GM12878 (cell line): Measurements from ENCODE around the gene FTMT. TPM values are rescaled to one million over a fixed set of nuclear protein-coding genes. Genes with fewer than 3 reads are reported as not detected.

ENCODE experiments used
- ATAC-seq: fragments of 200-7000 bp; cut with Tn5 transposase; 3 replicates; pipeline ENCODE4 v1.9.1; 2020; ENCODE audit warnings: mild to moderate bottlenecking, moderate library complexity
- BruUV-seq: library from RNA; stranded (reverse); fragments of 400-500 nt; replicated peaks from 2 replicates; lab custom pipeline; 2021; lab: Mats Ljungman, UMichigan
- CTCF ChIA-PET: fragments of 300-600 bp; sonication (Branson Sonifier 250); formaldehyde crosslinking; extraction: SDS; loops from one replicate; lab custom pipeline; 2021; ENCODE audit warnings: inconsistent platforms; lab: Yijun Ruan, JAX
- POLR2A ChIA-PET: fragments of 350-600 bp; formaldehyde crosslinking; extraction: SDS; loops from one replicate; lab custom pipeline; 2021; ENCODE audit warnings: inconsistent platforms; lab: Charles Lee
- RAD21 ChIA-PET: fragments of 300-600 bp; sonication (Branson Sonifier 250); formaldehyde crosslinking; loops from one replicate; lab custom pipeline; 2023; ENCODE audit warnings: antibody characterized with exemption; ENCODE audit not compliant: unreplicated experiment; lab: Charles Lee
- SMC1A ChIA-PET: fragments of 300-600 bp; sonication (Branson Sonifier 250); formaldehyde crosslinking; loops from one replicate; lab custom pipeline; 2023; ENCODE audit not compliant: unreplicated experiment, uncharacterized antibody; lab: Charles Lee
- DNase-seq: peaks from one replicate; pipeline ENCODE4 v3.0.0-alpha.2; 2011; ENCODE audit warnings: low read depth, low spot score
- FAIRE-seq: peaks from 3 replicates; lab custom pipeline; 2011; peaks lifted over from hg19 to GRCh38; lab: Jason Lieb, UNC
- H2AFZ ChIP-seq: 2 replicates; pipeline ENCODE4 v1.6.0; 2011; ENCODE audit warnings: low read depth, low read length, control low read depth; ENCODE audit not compliant: control insufficient read depth
- H3K27ac ChIP-seq: 2 replicates; pipeline ENCODE4 v1.5.1; 2011; ENCODE audit warnings: control low read depth; ENCODE audit not compliant: control insufficient read depth, insufficient read depth
- H3K27me3 ChIP-seq, 2 experiments: replicated peaks in 1 of 2; 2 replicates each; pipeline versions ENCODE4 v1.6.0 to v1.6.1; 2011; ENCODE audit warnings: low read length in 1 of 2; ENCODE audit not compliant: control insufficient read depth in 2 of 2, insufficient read depth in 2 of 2
- H3K36me3 ChIP-seq, 2 experiments: 2 replicates each; pipeline ENCODE4 v1.5.1; 2011; ENCODE audit warnings: low read length in 1 of 2; ENCODE audit not compliant: control insufficient read depth in 2 of 2, insufficient read depth in 2 of 2
- H3K4me1 ChIP-seq: 2 replicates; pipeline ENCODE4 v1.6.1; 2011; ENCODE audit warnings: mild to moderate bottlenecking, low read length, moderate library complexity, mixed read lengths; ENCODE audit not compliant: control insufficient read depth, insufficient read depth
- H3K4me2 ChIP-seq: 2 replicates; pipeline ENCODE4 v1.6.0; 2011; ENCODE audit warnings: control low read depth; ENCODE audit not compliant: control insufficient read depth, insufficient read depth
- H3K4me3 ChIP-seq: fragments of 200-600 bp; sonication (generic); 2 replicates; pipeline ENCODE4 v1.5.1; 2016
- H3K79me2 ChIP-seq: 2 replicates; pipeline ENCODE4 v1.6.0; 2011; ENCODE audit warnings: low read length; ENCODE audit not compliant: control insufficient read depth, insufficient read depth
- H3K9ac ChIP-seq: 2 replicates; pipeline ENCODE4 v1.8.0; 2011; ENCODE audit warnings: low read length, control low read depth, mixed read lengths; ENCODE audit not compliant: control insufficient read depth, insufficient read depth
- H3K9me3 ChIP-seq: replicated peaks from 3 replicates; pipeline ENCODE4 v1.5.1; 2011; ENCODE audit warnings: mild to moderate bottlenecking, low read length; ENCODE audit not compliant: control insufficient read depth, insufficient read depth
- H4K20me1 ChIP-seq: 2 replicates; pipeline ENCODE4 v1.6.0; 2011; ENCODE audit not compliant: control insufficient read depth, insufficient read depth
- ASH2L ChIP-seq: fragments of 300-600, 200-600 bp; sonication (generic); IDR thresholded peaks from 2 replicates; pipeline ENCODE4 v1.6.1; 2017; ENCODE audit warnings: low read depth, mild to moderate bottlenecking, borderline replicate concordance
- CBFB ChIP-seq: IDR thresholded peaks from 2 replicates; pipeline ENCODE4 v1.6.1; 2016; ENCODE audit warnings: antibody characterized with exemption, low read depth
- EGR1 ChIP-seq, 2 experiments: IDR thresholded peaks; 1 replicate in 1 of 2; 2 replicates in 1 of 2; pipeline ENCODE4 v1.6.1; 2011 to 2012; ENCODE audit warnings: low read depth in 2 of 2, low read length in 2 of 2, borderline replicate concordance in 1 of 2, mild to moderate bottlenecking in 1 of 2, moderate library complexity in 1 of 2
- EZH2 ChIP-seq: IDR thresholded peaks from 2 replicates; pipeline ENCODE4 v1.6.1; 2012; ENCODE audit warnings: low read depth, mild to moderate bottlenecking, control low read depth, inconsistent platforms, low read length, borderline replicate concordance; ENCODE audit not compliant: control insufficient read depth
- FOXM1 ChIP-seq: IDR thresholded peaks from 2 replicates; pipeline ENCODE4 v1.6.1; 2012; ENCODE audit warnings: low read depth, mild to moderate bottlenecking, inconsistent platforms, low read length, moderate library complexity
- NFYB ChIP-seq: IDR thresholded peaks from 2 replicates; pipeline ENCODE4 v1.6.1; 2011; ENCODE audit warnings: low read depth, mild to moderate bottlenecking, low read length, improper control_type of control experiment, moderate library complexity; ENCODE audit not compliant: insufficient read depth
- NR2C1 ChIP-seq: fragments of 450-650 bp; IDR thresholded peaks from 2 replicates; pipeline ENCODE4 v1.6.1; 2017; ENCODE audit warnings: antibody characterized with exemption, mild to moderate bottlenecking, moderate library complexity
- PAX8 ChIP-seq: fragments of 450-650 bp; IDR thresholded peaks from 2 replicates; pipeline ENCODE4 v1.6.1; 2017; ENCODE audit warnings: mild to moderate bottlenecking, moderate library complexity
- POLR2AphosphoS5 ChIP-seq: IDR thresholded peaks from 2 replicates; pipeline ENCODE4 v1.6.1; 2011; ENCODE audit warnings: mild to moderate bottlenecking, low read length, inconsistent platforms
- RAD21 ChIP-seq: IDR thresholded peaks from 2 replicates; pipeline ENCODE4 v1.6.1; 2011; ENCODE audit warnings: mild to moderate bottlenecking, low read depth, low read length, moderate library complexity; ENCODE audit not compliant: insufficient read depth
- STAT1 ChIP-seq: fragments of 450-650 bp; conservative IDR thresholded peaks from 2 replicates; pipeline ENCODE4 v1.6.1; 2014; ENCODE audit warnings: antibody characterized with exemption, mild to moderate bottlenecking
- ZNF207 ChIP-seq: fragments of 450-650 bp; IDR thresholded peaks from 2 replicates; pipeline ENCODE4 v1.6.1; 2014; ENCODE audit warnings: antibody characterized with exemption, mild to moderate bottlenecking, borderline replicate concordance
- ZNF24 ChIP-seq: fragments of 450-650 bp; IDR thresholded peaks from 2 replicates; pipeline ENCODE4 v1.6.1; 2017; ENCODE audit warnings: antibody characterized with exemption, mild to moderate bottlenecking
- ZNF384 ChIP-seq: IDR thresholded peaks from 2 replicates; pipeline ENCODE4 v1.6.1; 2012; ENCODE audit warnings: low read depth, mild to moderate bottlenecking, low read length, improper control_type of control experiment, borderline replicate concordance
- whole genome bisulfite sequencing: methylation state at CpG from one replicate; pipeline ENCODE4 v1.1.6; 2016; ENCODE audit warnings: low lambda C conversion rate; ENCODE audit not compliant: insufficient replicate concordance, insufficient coverage; ENCODE audit errors: missing lambda C conversion rate; 5-methylcytosine and 5-hydroxymethylcytosine counted together
- in situ Hi-C: fragments of 300-500 bp; cut with MboI; formaldehyde crosslinking; loops from 9 replicates; pipeline ENCODE4 v1.14.3; 2018; ENCODE audit warnings: mixed read lengths
- intact Hi-C: fragments of 100-400 bp; cut with micrococcal nuclease; formaldehyde crosslinking; loops from one replicate; pipeline ENCODE4 v1.14.2; 2022; ENCODE audit not compliant: unreplicated experiment
- polyA plus RNA-seq, 11 experiments: library from polyadenylated mRNA; depleted of rRNA in 4 of 11; unstranded in 6 of 11; stranded (reverse) in 5 of 11; fragments of >200 nt; fragmentation: Nextera tagmentation in 4 of 11; fragmentation: Illumina TruSeq in 1 of 11; extraction: Ambion mirVana in 4 of 11; extraction: Trizol in 1 of 11; gene quantifications; 1 replicate in 1 of 11; 2 replicates in 10 of 11; pipeline versions ENCODE4 v1.2.1 to v1.2.3, GENCODE V29; 2011 to 2016; ENCODE audit warnings: inconsistent platforms in 2 of 11, missing spikeins in 2 of 11, low read depth in 1 of 11
- total RNA-seq, 4 experiments: library from RNA; depleted of rRNA in 3 of 4; stranded (reverse); fragments of >200 nt in 3 of 4; fragmentation: Illumina TruSeq in 1 of 4; extraction: Trizol in 1 of 4; gene quantifications; 2 replicates each; pipeline versions ENCODE4 v1.2.1 to v1.2.3, GENCODE V29; 2013 to 2021
- TF ChIP-seq, protein P1 (sequence below): fragments of 450-650 bp; IDR thresholded peaks from 2 replicates; pipeline ENCODE4 v1.6.1; 2016; ENCODE audit warnings: mild to moderate bottlenecking, moderate library complexity, borderline replicate concordance
- TF ChIP-seq, protein P2 (sequence below): IDR thresholded peaks from 2 replicates; pipeline ENCODE4 v1.6.1; 2011; ENCODE audit warnings: low read depth, low read length, improper control_type of control experiment, borderline replicate concordance
- TF ChIP-seq, protein P3 (sequence below): fragments of 450-650 bp; IDR thresholded peaks from 2 replicates; pipeline ENCODE4 v1.6.1; 2017; ENCODE audit warnings: mild to moderate bottlenecking, low read depth, inconsistent platforms; ENCODE audit not compliant: poor library complexity, severe bottlenecking

The FTMT gene
- total and polyA plus RNA-seq, 10 of the 15 experiments (the other 5 are each of a cell fraction or from before 2014, with no cell fraction given) = not detected

DNA sequence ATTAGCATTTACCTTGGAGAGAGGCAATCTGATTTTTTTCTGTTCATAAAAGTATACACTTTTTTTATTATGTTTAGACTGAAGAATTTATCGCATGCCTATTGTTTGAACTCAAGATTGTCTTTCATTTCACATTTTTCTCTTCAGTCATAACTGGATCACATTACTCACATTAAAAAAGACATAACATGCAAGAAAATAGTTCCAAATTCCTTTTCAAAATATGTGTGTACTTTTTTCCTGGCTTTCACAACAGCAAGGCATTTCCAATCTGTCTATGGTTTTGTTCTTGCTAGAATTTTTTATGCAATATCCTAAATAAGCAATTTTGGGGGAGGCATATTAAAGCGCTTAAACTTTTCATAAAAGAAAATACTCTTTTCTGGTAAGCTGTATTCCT lies 21.2 kb downstream of the FTMT start (continued):
- TF ChIP-seq, protein P1, sequence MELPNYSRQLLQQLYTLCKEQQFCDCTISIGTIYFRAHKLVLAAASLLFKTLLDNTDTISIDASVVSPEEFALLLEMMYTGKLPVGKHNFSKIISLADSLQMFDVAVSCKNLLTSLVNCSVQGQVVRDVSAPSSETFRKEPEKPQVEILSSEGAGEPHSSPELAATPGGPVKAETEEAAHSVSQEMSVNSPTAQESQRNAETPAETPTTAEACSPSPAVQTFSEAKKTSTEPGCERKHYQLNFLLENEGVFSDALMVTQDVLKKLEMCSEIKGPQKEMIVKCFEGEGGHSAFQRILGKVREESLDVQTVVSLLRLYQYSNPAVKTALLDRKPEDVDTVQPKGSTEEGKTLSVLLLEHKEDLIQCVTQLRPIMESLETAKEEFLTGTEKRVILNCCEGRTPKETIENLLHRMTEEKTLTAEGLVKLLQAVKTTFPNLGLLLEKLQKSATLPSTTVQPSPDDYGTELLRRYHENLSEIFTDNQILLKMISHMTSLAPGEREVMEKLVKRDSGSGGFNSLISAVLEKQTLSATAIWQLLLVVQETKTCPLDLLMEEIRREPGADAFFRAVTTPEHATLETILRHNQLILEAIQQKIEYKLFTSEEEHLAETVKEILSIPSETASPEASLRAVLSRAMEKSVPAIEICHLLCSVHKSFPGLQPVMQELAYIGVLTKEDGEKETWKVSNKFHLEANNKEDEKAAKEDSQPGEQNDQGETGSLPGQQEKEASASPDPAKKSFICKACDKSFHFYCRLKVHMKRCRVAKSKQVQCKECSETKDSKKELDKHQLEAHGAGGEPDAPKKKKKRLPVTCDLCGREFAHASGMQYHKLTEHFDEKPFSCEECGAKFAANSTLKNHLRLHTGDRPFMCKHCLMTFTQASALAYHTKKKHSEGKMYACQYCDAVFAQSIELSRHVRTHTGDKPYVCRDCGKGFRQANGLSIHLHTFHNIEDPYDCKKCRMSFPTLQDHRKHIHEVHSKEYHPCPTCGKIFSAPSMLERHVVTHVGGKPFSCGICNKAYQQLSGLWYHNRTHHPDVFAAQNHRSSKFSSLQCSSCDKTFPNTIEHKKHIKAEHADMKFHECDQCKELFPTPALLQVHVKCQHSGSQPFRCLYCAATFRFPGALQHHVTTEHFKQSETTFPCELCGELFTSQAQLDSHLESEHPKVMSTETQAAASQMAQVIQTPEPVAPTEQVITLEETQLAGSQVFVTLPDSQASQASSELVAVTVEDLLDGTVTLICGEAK = no peak
- TF ChIP-seq PAX8 = no peak
- TF ChIP-seq CBFB = no peak
- TF ChIP-seq STAT1 = no peak
- no peak for TF ChIP-seq ZNF384
- no peak for TF ChIP-seq POLR2AphosphoS5
- no peak for TF ChIP-seq ZNF24

DNA sequence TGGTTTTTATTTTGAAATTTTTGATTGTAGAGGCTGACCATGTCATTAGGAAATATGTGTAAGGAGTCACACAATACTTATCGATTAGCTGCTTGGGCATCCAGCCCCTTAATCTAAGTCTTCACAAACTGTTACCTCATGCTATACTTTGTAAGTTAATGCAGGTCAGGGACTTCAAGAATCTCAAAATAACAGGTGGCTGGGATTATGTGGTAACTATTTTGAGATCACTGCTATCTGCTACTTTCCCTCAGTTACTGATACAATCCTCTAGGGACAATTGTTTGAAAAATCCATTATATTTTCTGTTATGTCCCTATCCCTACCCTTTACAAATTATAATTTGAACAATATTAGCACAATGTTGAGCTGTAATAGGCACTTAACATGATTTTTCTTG lies 21.7 kb downstream of the FTMT start:
- intact Hi-C loops (no loop called here), in situ Hi-C loops (no loop called here)
- no peak overlapping the region for H3K4me3 ChIP-seq
- no peak for ATAC-seq
- no peaks in the 10 kb centered on the region for H4K20me1 ChIP-seq
- no peaks in the 10 kb centered on the region for H3K36me3 ChIP-seq
- no peaks in the 10 kb centered on the region for H3K27me3 ChIP-seq
- H3K4me1 ChIP-seq = no peaks in the 10 kb centered on the region
- RAD21 ChIA-PET = no interaction called here
- no peak overlapping the region for H3K27ac ChIP-seq
- no TSS peak for BruUV-seq
- H3K79me2 ChIP-seq = no peaks in the 10 kb centered on the region
- no peak overlapping the region for H3K4me2 ChIP-seq
- DNase-seq = no peak
- 63% methylated on average over 1 of the region's 1 CpG for WGBS
- SMC1A ChIA-PET = no interaction called here
- H3K9me3 ChIP-seq = no peaks in the 10 kb centered on the region
- no peak for FAIRE-seq
- POLR2A ChIA-PET = interaction anchor here (0.6 kb wide), 1 partner anchor 17 kb away, joined by 4 read pairs; no protein-coding TSS in a partner anchor
- H2AFZ ChIP-seq = no peak overlapping the region
- H3K9ac ChIP-seq = no peak overlapping the region
- CTCF ChIA-PET = interaction anchor here (0.6 kb wide), 1 partner anchor 241 kb away, joined by 5 read pairs; no protein-coding TSS in a partner anchor
- TF ChIP-seq ZNF207 = no peak
- no peak for TF ChIP-seq POLR2AphosphoS5
- TF ChIP-seq NR2C1 = no peak
- TF ChIP-seq EZH2 = no peak
- TF ChIP-seq, protein P2, sequence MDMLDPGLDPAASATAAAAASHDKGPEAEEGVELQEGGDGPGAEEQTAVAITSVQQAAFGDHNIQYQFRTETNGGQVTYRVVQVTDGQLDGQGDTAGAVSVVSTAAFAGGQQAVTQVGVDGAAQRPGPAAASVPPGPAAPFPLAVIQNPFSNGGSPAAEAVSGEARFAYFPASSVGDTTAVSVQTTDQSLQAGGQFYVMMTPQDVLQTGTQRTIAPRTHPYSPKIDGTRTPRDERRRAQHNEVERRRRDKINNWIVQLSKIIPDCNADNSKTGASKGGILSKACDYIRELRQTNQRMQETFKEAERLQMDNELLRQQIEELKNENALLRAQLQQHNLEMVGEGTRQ = no peak
- TF ChIP-seq ASH2L = no peak
- TF ChIP-seq, protein P3, sequence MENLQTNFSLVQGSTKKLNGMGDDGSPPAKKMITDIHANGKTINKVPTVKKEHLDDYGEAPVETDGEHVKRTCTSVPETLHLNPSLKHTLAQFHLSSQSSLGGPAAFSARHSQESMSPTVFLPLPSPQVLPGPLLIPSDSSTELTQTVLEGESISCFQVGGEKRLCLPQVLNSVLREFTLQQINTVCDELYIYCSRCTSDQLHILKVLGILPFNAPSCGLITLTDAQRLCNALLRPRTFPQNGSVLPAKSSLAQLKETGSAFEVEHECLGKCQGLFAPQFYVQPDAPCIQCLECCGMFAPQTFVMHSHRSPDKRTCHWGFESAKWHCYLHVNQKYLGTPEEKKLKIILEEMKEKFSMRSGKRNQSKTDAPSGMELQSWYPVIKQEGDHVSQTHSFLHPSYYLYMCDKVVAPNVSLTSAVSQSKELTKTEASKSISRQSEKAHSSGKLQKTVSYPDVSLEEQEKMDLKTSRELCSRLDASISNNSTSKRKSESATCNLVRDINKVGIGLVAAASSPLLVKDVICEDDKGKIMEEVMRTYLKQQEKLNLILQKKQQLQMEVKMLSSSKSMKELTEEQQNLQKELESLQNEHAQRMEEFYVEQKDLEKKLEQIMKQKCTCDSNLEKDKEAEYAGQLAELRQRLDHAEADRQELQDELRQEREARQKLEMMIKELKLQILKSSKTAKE = no peak
- TF ChIP-seq FOXM1 = no peak
- TF ChIP-seq NFYB = no peak
- TF ChIP-seq EGR1 (IDR thresholded peaks at IDR 0.05; ENCODE audit: borderline replicate concordance in 1 of 2, low read depth in 2 of 2, low read length in 2 of 2) = no peak
- TF ChIP-seq RAD21 = no peak
